GM23248 (cell line): ENCODE results near the gene POLN.

Source experiments
- EZH2 ChIP-seq: fragments of 200-600 bp; sonication (generic); IDR thresholded peaks from 2 replicates; pipeline ENCODE4 v1.6.1; 2018; ENCODE audit warnings: antibody characterized with exemption, mild to moderate bottlenecking; ENCODE audit not compliant: insufficient read depth, poor library complexity, severe bottlenecking
- EZH2phosphoT487 ChIP-seq: fragments of 200-600 bp; sonication (generic); IDR thresholded peaks from 2 replicates; pipeline ENCODE4 v1.6.1; 2018; ENCODE audit warnings: antibody characterized with exemption, moderate library complexity, mild to moderate bottlenecking, low read depth; ENCODE audit not compliant: insufficient read depth

DNA sequence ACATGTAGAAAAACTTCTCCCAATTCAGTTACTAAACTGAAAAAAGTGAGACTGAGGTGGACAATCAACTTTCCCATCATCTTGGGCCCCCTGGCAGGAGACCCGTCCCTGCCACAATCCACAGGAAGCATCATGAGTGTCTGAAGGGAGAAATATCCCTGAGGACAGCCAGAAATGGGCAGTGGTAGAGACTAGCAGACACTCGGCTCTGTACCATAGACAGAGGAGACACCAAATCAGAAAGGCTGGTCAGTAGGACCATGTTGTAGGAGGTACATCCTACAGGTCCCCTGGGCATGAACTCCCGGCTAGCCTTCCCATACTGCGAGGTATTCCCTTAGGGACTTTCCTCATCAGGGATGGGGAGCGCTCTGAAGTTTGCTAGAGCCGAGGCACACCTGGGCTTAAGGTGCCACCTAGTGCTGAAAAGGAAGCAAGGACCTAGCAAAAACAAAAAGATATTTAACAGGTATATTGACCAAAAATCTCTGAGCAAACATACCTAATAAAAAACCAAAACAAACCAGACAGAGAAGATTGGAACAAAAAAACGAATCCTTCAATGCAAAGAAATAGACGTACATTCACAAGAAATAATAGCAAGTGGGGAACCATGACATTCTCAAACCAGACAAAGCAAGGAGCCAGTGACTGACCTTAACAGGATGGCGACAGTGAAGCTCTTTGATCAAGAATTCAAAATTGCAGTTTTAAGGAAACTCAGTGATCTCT is 55.6 kb downstream of the POLN start:
- TF ChIP-seq EZH2 (no peak), EZH2phosphoT487 (no peak)
